Retinal pigment epithelial cell (primary cell): ENCODE data around the gene MRTFB.
A peak's percentile ranks its signal among the peaks of the same experiment; 100 is the strongest.

Experiments used
- DNase-seq: peaks from one replicate; pipeline ENCODE4 v3.0.0-alpha.2; 2010; ENCODE audit warnings: low read depth
- H3K4me3 ChIP-seq: 2 replicates; pipeline ENCODE4 v1.5.1; 2011; ENCODE audit warnings: mild to moderate bottlenecking, low read length, control low read depth, moderate library complexity
- CTCF ChIP-seq: conservative IDR thresholded peaks from 2 replicates; pipeline ENCODE4 v1.5.1; 2011; ENCODE audit warnings: low read depth, low read length, control low read depth, inconsistent platforms

The MRTFB gene

GRCh38 chr16:14196011-14196410 is 124.9 kb downstream of the MRTFB start:
- H3K4me3 ChIP-seq, result no peak overlapping the region
- peak; percentile 33 for DNase-seq
- TF ChIP-seq CTCF, result no peak

- TF ChIP-seq CTCF, result no peak
- no peak for DNase-seq
- H3K4me3 ChIP-seq, result no peak overlapping the region
Observed at GRCh38 chr16:14196539-14196938, 125.4 kb downstream of the MRTFB start.

- H3K4me3 ChIP-seq, result no peak overlapping the region
- no peak for TF ChIP-seq CTCF
- no peak for DNase-seq
Observed at GRCh38 chr16:14198012-14198411, 126.9 kb downstream of the MRTFB start.

GRCh38 chr16:14198572-14198971 is 127.5 kb downstream of the MRTFB start:
- no peak overlapping the region for H3K4me3 ChIP-seq
- TF ChIP-seq CTCF, result no peak

GRCh38 chr16:14199199-14199598 is 128.1 kb downstream of the MRTFB start:
- TF ChIP-seq CTCF, result no peak
- no peak overlapping the region for H3K4me3 ChIP-seq
- DNase-seq, result no peak

More at GRCh38 chr16:14198572-14198971, 127.5 kb downstream of the MRTFB start:
- DNase-seq, result no peak

GRCh38 chr16:14199624-14200023 is 128.5 kb downstream of the MRTFB start:
- DNase-seq, result no peak
- H3K4me3 ChIP-seq, result no peak overlapping the region
- TF ChIP-seq CTCF, result no peak

GRCh38 chr16:14202095-14202494 is 131.0 kb downstream of the MRTFB start:
- no peak for DNase-seq
- TF ChIP-seq CTCF, result no peak
- H3K4me3 ChIP-seq, result no peak overlapping the region
